Upper lobe of left lung (tissue), 4 donors: ENCODE data around the gene PSMC3.

Experiments used
- CTCF ChIP-seq, 6 experiments: fragments of 450-650 bp in 4 of 6; fragments of 200-600 bp in 2 of 6; sonication (generic) in 2 of 6; IDR thresholded peaks; one replicate each; pipeline ENCODE4 v1.5.1; 2016 to 2019; ENCODE audit warnings: antibody characterized with exemption in 6 of 6
- EP300 ChIP-seq, 4 donors: sonication (generic); formaldehyde crosslinking; IDR thresholded peaks; one replicate each; pipeline ENCODE4 v1.5.1; 2017; ENCODE audit warnings: antibody characterized with exemption in 4 of 4, control low read depth in 2 of 4
- POLR2A ChIP-seq, 4 donors: fragments of 450-650 bp; IDR thresholded peaks; one replicate each; pipeline ENCODE4 v1.5.1; 2016 to 2017; ENCODE audit warnings: antibody characterized with exemption in 4 of 4, mild to moderate bottlenecking in 2 of 4
- POLR2AphosphoS5 ChIP-seq, 2 donors: sonication (generic); formaldehyde crosslinking; IDR thresholded peaks; one replicate each; pipeline ENCODE4 v1.5.1; 2017; ENCODE audit warnings: antibody characterized with exemption in 2 of 2

GRCh38 chr11:47403135-47403534, 23.1 kb downstream of the PSMC3 start:
- no peak for TF ChIP-seq POLR2A (IDR thresholded peaks at IDR 0.05)
- TF ChIP-seq CTCF (IDR thresholded peaks at IDR 0.05), result no peak
- no peak for TF ChIP-seq POLR2AphosphoS5 (IDR thresholded peaks at IDR 0.05)
- no peak for TF ChIP-seq EP300 (IDR thresholded peaks at IDR 0.05)
